ENCODE data around the gene EFCC1.

Gene EFCC1

GRCh38 chr3:128993461-128994172 lies 7.5 kb upstream of the EFCC1 start, which contains the start of gene CFAP92:
CFAP92 (minus strand) TSS chr3:128994076; CDS start chr3:128993304, 772 bp downstream.
- peak; percentile 99 for ATAC-seq
- TF ChIP-seq ZC3H10 (CRISPR knock-in tag; IDR thresholded peaks at IDR 0.05): no peak
- TF ChIP-seq ZNF70 (CRISPR knock-in tag; IDR thresholded peaks at IDR 0.05): no peak
- TF ChIP-seq TCF4 (CRISPR knock-in tag; IDR thresholded peaks at IDR 0.05; ENCODE audit: borderline replicate concordance): no peak
- TF ChIP-seq BACH2 (CRISPR knock-in tag; IDR thresholded peaks at IDR 0.05; ENCODE audit: borderline replicate concordance): no peak
- no peak for TF ChIP-seq ZFP30 (CRISPR knock-in tag; IDR thresholded peaks at IDR 0.05)
- no peak for TF ChIP-seq PPARA (CRISPR knock-in tag; IDR thresholded peaks at IDR 0.05; ENCODE audit: borderline replicate concordance)
- no peak for TF ChIP-seq SNAI2 (CRISPR knock-in tag; IDR thresholded peaks at IDR 0.05)
- no peak for TF ChIP-seq RARB (CRISPR knock-in tag; IDR thresholded peaks at IDR 0.05)
- no peak for TF ChIP-seq PATZ1 (CRISPR knock-in tag; IDR thresholded peaks at IDR 0.05; ENCODE audit: borderline replicate concordance)
- no peak for TF ChIP-seq CSRNP3 (CRISPR knock-in tag; IDR thresholded peaks at IDR 0.05)
- TF ChIP-seq CREB5 (CRISPR knock-in tag; IDR thresholded peaks at IDR 0.05; ENCODE audit: low read depth): no peak
- TF ChIP-seq TOX (CRISPR knock-in tag; IDR thresholded peaks at IDR 0.05; ENCODE audit: borderline replicate concordance): no peak
- TF ChIP-seq GLIS3 (CRISPR knock-in tag; IDR thresholded peaks at IDR 0.05): no peak
- no peak for TF ChIP-seq POU6F1 (CRISPR knock-in tag; IDR thresholded peaks at IDR 0.05; ENCODE audit: borderline replicate concordance, low read depth)
- TF ChIP-seq ZNF565 (CRISPR knock-in tag; conservative IDR thresholded peaks at IDR 0.05; ENCODE audit: low read depth): no peak
- no peak for TF ChIP-seq OSR1 (CRISPR knock-in tag; IDR thresholded peaks at IDR 0.05)
- TF ChIP-seq ZFP3 (CRISPR knock-in tag; IDR thresholded peaks at IDR 0.05): no peak
- TF ChIP-seq ISL1 (CRISPR knock-in tag; IDR thresholded peaks at IDR 0.05): no peak

GRCh38 chr3:128994173-128994512 lies 7.0 kb upstream of the EFCC1 start:
- no peak for ATAC-seq
- TF ChIP-seq TOX (CRISPR knock-in tag; IDR thresholded peaks at IDR 0.05; ENCODE audit: borderline replicate concordance): no peak
- no peak for TF ChIP-seq CSDC2 (CRISPR knock-in tag; IDR thresholded peaks at IDR 0.05)
- no peak for TF ChIP-seq GLIS3 (CRISPR knock-in tag; IDR thresholded peaks at IDR 0.05)
- no peak for TF ChIP-seq ZNF70 (CRISPR knock-in tag; IDR thresholded peaks at IDR 0.05)

- no peak for ATAC-seq
- no peak for TF ChIP-seq ZNF8 (CRISPR knock-in tag; IDR thresholded peaks at IDR 0.05)
- TF ChIP-seq ISL1 (CRISPR knock-in tag; IDR thresholded peaks at IDR 0.05): no peak
- no peak for TF ChIP-seq CSRNP3 (CRISPR knock-in tag; IDR thresholded peaks at IDR 0.05)
- no peak for TF ChIP-seq ZFP30 (CRISPR knock-in tag; IDR thresholded peaks at IDR 0.05)
- TF ChIP-seq ZFP3 (CRISPR knock-in tag; IDR thresholded peaks at IDR 0.05): no peak
- no peak for TF ChIP-seq GLIS3 (CRISPR knock-in tag; IDR thresholded peaks at IDR 0.05)
- no peak for TF ChIP-seq TCF4 (CRISPR knock-in tag; IDR thresholded peaks at IDR 0.05; ENCODE audit: borderline replicate concordance)
- no peak for TF ChIP-seq OSR1 (CRISPR knock-in tag; IDR thresholded peaks at IDR 0.05)
- no peak for TF ChIP-seq RARB (CRISPR knock-in tag; IDR thresholded peaks at IDR 0.05)
- no peak for TF ChIP-seq ESRRG (CRISPR knock-in tag; IDR thresholded peaks at IDR 0.05)
- no peak for TF ChIP-seq ARNTL (CRISPR knock-in tag; IDR thresholded peaks at IDR 0.05; ENCODE audit: borderline replicate concordance, low read depth)
- no peak for TF ChIP-seq TSHZ2 (CRISPR knock-in tag; IDR thresholded peaks at IDR 0.05)
- no peak for TF ChIP-seq TOX (CRISPR knock-in tag; IDR thresholded peaks at IDR 0.05; ENCODE audit: borderline replicate concordance)
- no peak for TF ChIP-seq ZC3H10 (CRISPR knock-in tag; IDR thresholded peaks at IDR 0.05)
- TF ChIP-seq CSDC2 (CRISPR knock-in tag; IDR thresholded peaks at IDR 0.05): no peak
- TF ChIP-seq ZNF565 (CRISPR knock-in tag; conservative IDR thresholded peaks at IDR 0.05; ENCODE audit: low read depth): no peak
These were observed 6.2 kb upstream of the EFCC1 start for GRCh38 chr3:128994581-128995546.

Data from SK-N-SH treated with all-trans-retinoic acid at 6 μM for 48 hours (cell line).